Nephron (organoid): Measurements from ENCODE around the gene NTRK2.

Experiments used
- H3K27ac Mint-ChIP-seq, 3 experiments: 2 replicates each; pipeline ENCODE4 v1.8.0; 2020; ENCODE audit warnings: mixed read lengths in 3 of 3, mild to moderate bottlenecking in 2 of 3, moderate library complexity in 1 of 3
- H3K27me3 Mint-ChIP-seq: 2 replicates; pipeline ENCODE4 v1.8.0; 2021; ENCODE audit warnings: low read depth, mild to moderate bottlenecking, moderate library complexity, mixed read lengths
- H3K36me3 Mint-ChIP-seq: 2 replicates; pipeline ENCODE4 v1.8.0; 2020; ENCODE audit warnings: low read depth, mixed read lengths
- H3K4me1 Mint-ChIP-seq: 2 replicates; pipeline ENCODE4 v1.8.0; 2020; ENCODE audit warnings: mixed read lengths
- H3K4me3 Mint-ChIP-seq, 3 experiments: 2 replicates each; pipeline ENCODE4 v1.8.0; 2020; ENCODE audit warnings: mild to moderate bottlenecking in 3 of 3, mixed read lengths in 3 of 3, moderate library complexity in 2 of 3
- H3K9me3 Mint-ChIP-seq: 2 replicates; pipeline ENCODE4 v1.8.0; 2020; ENCODE audit warnings: mixed read lengths
- TF ChIP-seq, protein P1 (sequence below), 3 experiments: fragments of 200-600 bp; sonication (generic); IDR thresholded peaks; one replicate each; pipeline ENCODE4 v1.5.0; 2021; ENCODE audit warnings: antibody characterized with exemption in 3 of 3; ENCODE audit not compliant: unreplicated experiment in 3 of 3

The NTRK2 gene

DNA sequence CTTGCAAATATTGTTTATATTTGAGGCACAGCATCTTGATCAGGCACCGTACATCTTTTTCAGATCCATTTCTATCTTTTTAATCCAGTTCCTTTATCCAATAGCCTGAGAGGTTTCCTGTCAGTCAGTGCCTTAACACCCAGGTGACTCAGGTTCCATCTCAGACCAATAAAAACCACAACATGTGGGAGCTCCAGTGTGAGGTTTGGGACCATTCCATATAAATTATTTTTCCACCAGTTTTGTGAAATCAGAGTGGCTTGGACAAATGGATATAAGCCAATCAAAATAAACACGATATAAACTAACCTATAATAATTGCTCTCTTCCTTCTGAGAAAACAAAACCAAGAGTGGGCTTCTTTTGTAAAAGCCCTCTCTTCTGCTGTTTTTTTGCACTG is 351.3 kb downstream of the NTRK2 start:
- Mint-ChIP-seq H3K9me3 (no peaks in the 10 kb centered on the region), H3K27me3 (peaks cover 3% of the 10 kb centered on the region), H3K4me3 (no peak overlapping the region), H3K4me1 (peaks cover 61% of the 10 kb centered on the region), H3K36me3 (no peaks in the 10 kb centered on the region), H3K27ac (peak overlapping the region; percentile 22 to 71 (median 38))
- TF ChIP-seq, protein P1, sequence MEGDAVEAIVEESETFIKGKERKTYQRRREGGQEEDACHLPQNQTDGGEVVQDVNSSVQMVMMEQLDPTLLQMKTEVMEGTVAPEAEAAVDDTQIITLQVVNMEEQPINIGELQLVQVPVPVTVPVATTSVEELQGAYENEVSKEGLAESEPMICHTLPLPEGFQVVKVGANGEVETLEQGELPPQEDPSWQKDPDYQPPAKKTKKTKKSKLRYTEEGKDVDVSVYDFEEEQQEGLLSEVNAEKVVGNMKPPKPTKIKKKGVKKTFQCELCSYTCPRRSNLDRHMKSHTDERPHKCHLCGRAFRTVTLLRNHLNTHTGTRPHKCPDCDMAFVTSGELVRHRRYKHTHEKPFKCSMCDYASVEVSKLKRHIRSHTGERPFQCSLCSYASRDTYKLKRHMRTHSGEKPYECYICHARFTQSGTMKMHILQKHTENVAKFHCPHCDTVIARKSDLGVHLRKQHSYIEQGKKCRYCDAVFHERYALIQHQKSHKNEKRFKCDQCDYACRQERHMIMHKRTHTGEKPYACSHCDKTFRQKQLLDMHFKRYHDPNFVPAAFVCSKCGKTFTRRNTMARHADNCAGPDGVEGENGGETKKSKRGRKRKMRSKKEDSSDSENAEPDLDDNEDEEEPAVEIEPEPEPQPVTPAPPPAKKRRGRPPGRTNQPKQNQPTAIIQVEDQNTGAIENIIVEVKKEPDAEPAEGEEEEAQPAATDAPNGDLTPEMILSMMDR (IDR thresholded peaks at IDR 0.05; ENCODE audit: unreplicated experiment in 3 of 3), result no peak

DNA sequence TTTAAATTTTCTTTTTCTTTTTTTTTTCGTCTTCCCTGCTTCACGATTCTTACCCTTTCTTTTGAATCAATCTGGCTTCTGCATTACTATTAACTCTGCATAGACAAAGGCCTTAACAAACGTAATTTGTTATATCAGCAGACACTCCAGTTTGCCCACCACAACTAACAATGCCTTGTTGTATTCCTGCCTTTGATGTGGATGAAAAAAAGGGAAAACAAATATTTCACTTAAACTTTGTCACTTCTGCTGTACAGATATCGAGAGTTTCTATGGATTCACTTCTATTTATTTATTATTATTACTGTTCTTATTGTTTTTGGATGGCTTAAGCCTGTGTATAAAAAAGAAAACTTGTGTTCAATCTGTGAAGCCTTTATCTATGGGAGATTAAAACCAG is 352.2 kb downstream of the NTRK2 start:
- peaks cover 3% of the 10 kb centered on the region for H3K27me3 Mint-ChIP-seq
- H3K27ac Mint-ChIP-seq, result peak overlapping the region in 2 of 3 experiments; percentile 38 to 44
- peaks cover 61% of the 10 kb centered on the region for H3K4me1 Mint-ChIP-seq
- TF ChIP-seq, protein P1 (IDR thresholded peaks at IDR 0.05; ENCODE audit: unreplicated experiment in 3 of 3), result no peak
- no peaks in the 10 kb centered on the region for H3K9me3 Mint-ChIP-seq
- no peak overlapping the region for H3K4me3 Mint-ChIP-seq
- no peaks in the 10 kb centered on the region for H3K36me3 Mint-ChIP-seq

DNA sequence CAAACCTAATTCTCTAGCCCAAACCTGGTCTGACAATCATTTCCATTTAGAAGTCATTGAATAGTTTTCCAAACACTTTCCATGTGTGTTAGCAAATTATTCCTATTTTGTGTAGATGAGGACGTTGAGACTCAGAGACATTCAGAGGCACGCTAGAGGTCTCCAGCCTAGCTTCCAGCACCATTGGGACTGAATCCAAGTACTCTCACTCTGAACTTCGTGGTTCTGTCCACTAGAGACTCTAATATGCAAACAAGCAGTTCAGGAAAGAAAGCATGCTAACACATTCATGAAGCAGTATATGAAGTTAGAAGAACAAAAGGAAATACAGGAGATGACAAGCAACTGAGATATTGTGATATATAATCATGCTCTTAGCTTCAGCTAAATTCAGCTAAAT is 354.8 kb downstream of the NTRK2 start:
- no peak overlapping the region for H3K4me3 Mint-ChIP-seq
- TF ChIP-seq, protein P1 (IDR thresholded peaks at IDR 0.05; ENCODE audit: unreplicated experiment in 3 of 3), result peak in 2 of 3 experiments; percentile 13 to 27
- no peaks in the 10 kb centered on the region for H3K9me3 Mint-ChIP-seq
- H3K27me3 Mint-ChIP-seq, result no peaks in the 10 kb centered on the region
- H3K4me1 Mint-ChIP-seq, result peaks cover 50% of the 10 kb centered on the region
- no peaks in the 10 kb centered on the region for H3K36me3 Mint-ChIP-seq
- peak overlapping the region; percentile 41 to 81 (median 68) for H3K27ac Mint-ChIP-seq

DNA sequence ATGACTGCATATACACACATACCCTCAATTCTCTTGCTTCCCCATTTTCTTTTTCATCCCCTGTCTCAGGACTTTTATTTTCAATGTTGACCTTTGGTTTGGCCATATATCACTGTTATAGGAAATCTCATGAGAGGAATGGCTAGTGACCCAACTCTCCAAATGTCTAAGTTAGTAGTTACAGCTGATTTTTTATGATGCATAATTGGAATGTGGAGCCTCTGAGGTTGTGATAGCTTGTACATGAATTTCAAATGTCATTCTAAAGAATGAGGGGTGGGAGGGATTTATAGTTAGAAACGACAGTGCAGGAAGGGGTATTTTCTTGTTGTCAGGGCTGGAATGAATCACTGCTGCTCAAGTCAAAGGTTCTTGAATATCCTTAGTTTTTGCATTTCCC is 356.1 kb downstream of the NTRK2 start:
- H3K36me3 Mint-ChIP-seq, result no peaks in the 10 kb centered on the region
- H3K9me3 Mint-ChIP-seq, result no peaks in the 10 kb centered on the region
- no peak overlapping the region for H3K4me3 Mint-ChIP-seq

DNA sequence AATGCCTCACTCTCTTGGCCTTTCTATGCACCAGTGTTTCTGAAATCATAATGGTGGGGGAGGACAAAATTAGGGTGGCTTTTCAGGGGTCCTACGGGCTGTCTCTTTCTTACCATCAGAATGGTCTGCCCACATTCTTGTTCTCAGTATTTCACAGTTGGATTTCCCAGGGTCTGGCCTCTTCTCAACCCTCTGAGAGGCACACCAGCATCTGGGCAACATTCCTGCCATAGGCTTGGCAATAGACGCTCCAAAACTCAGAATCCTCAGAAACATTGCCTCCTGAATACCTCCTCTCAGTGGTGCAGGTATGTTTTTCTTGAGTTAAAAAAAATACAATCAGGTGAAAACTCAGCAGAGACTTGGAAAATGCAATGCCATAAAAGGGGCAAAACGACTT is 358.3 kb downstream of the NTRK2 start:
- no peak overlapping the region for H3K4me3 Mint-ChIP-seq
- no peaks in the 10 kb centered on the region for H3K27me3 Mint-ChIP-seq
- H3K36me3 Mint-ChIP-seq, result peaks cover 3% of the 10 kb centered on the region
- peaks cover 10% of the 10 kb centered on the region for H3K9me3 Mint-ChIP-seq
- TF ChIP-seq, protein P1 (IDR thresholded peaks at IDR 0.05; ENCODE audit: unreplicated experiment in 3 of 3), result no peak
- H3K4me1 Mint-ChIP-seq, result peaks cover 30% of the 10 kb centered on the region
- H3K27ac Mint-ChIP-seq, result no peak overlapping the region

More for the DNA sequence above, 356.1 kb downstream of the NTRK2 start:
- Mint-ChIP-seq H3K27me3 (no peaks in the 10 kb centered on the region), H3K27ac (peak overlapping the region; percentile 24 to 72 (median 36)), H3K4me1 (peaks cover 47% of the 10 kb centered on the region)
- TF ChIP-seq, protein P1 (IDR thresholded peaks at IDR 0.05; ENCODE audit: unreplicated experiment in 3 of 3), result no peak

DNA sequence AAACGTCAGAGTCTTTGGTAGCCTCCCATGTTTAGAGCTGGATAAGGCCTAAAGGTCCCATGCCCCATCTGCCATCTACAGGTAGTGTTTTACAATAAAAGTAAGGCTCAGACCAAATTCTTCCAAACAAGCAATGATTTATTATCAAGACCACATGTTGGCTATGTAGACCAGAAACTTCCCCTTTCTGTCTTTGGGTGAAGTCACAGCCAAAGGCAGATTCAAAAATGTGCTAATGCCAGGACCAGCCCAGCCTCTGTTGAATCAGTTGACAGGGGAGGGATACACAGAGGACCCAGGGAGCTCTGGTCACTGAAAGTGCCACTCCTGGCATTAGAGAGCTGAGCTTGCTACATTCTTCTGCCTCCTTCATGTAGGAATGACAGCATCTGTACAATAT is 360.8 kb downstream of the NTRK2 start:
- Mint-ChIP-seq H3K36me3 (peaks cover 6% of the 10 kb centered on the region), H3K27ac (no peak overlapping the region), H3K9me3 (peaks cover 22% of the 10 kb centered on the region), H3K4me1 (peaks cover 15% of the 10 kb centered on the region), H3K4me3 (no peak overlapping the region), H3K27me3 (no peaks in the 10 kb centered on the region)
- TF ChIP-seq, protein P1 (IDR thresholded peaks at IDR 0.05; ENCODE audit: unreplicated experiment in 3 of 3), result no peak
